ENCODE measurements around the gene CDH3. TPM values are rescaled to one million over a fixed set of nuclear protein-coding genes. Genes with fewer than 3 reads are reported as not detected.

CDH3 gene
- total RNA-seq, 1 experiment from 2014 or later = 109 TPM

GRCh38 chr16:68643847-68644246, 1.3 kb upstream of the CDH3 start:
- Histone ChIP-seq H3K36me3 (ENCODE audit: low read depth, low read length) (no peaks in the 10 kb centered on the region; the same call in 1 of the 2 replicates), H3K9me3 (ENCODE audit: low read length) (no peaks in the 10 kb centered on the region), H3K4me1 (ENCODE audit: insufficient read depth, low read length) (peaks cover 22% of the 10 kb centered on the region), H3K4me2 (ENCODE audit: low read length) (peak overlapping the region; percentile 83), H3K27ac (ENCODE audit: low read length) (no peak overlapping the region), H3K9me2 (replicated peaks; ENCODE audit: low read length) (no peaks in the 10 kb centered on the region), H3K27me3 (ENCODE audit: low read length) (no peaks in the 10 kb centered on the region), H3K79me2 (ENCODE audit: low read length) (peaks cover 38% of the 10 kb centered on the region), H2AFZ (ENCODE audit: low read length) (0 out of 2 replicates have a peak overlapping the region, but pooled peaks have one; percentile 79), H4K20me1 (ENCODE audit: low read length) (0 out of 2 replicates have a peak, but pooled peaks cover 9% of the 10 kb centered on the region), H3F3A (ENCODE audit: low read length, unreplicated experiment) (no peaks in the 10 kb centered on the region), H3K9ac (ENCODE audit: low read length) (no peak overlapping the region), H3K4me3 (ENCODE audit: low read length) (peak overlapping the region; percentile 94; the same call in 1 of the 2 replicates)
- DNase-seq = no peak
- no peak for ATAC-seq
- intact Hi-C loops (cut with micrococcal nuclease) = no loop called here
- ChIA-PET CTCF (interaction anchor here (1.0 kb wide), 1 partner anchor 54 kb away, joined by 4 read pairs; no protein-coding TSS in a partner anchor), POLR2A (ENCODE audit: unreplicated experiment) (no interaction called here)
- TF ChIP-seq EZH2phosphoT487 (IDR thresholded peaks at IDR 0.05; ENCODE audit: borderline replicate concordance, low read length) = no peak
- no peak for TF ChIP-seq CTCF (conservative IDR thresholded peaks at IDR 0.05; ENCODE audit: low read depth, low read length)
- TF ChIP-seq EZH2 (IDR thresholded peaks at IDR 0.05; ENCODE audit: low read length, unreplicated experiment) = no peak
- no TSS peak for BruUV-seq (replicated peaks)

- intact Hi-C loops (cut with micrococcal nuclease) = no loop called here
- no TSS peak for BruUV-seq (replicated peaks)
- peaks cover 43% of the 10 kb centered on the region for H3K79me2 ChIP-seq (ENCODE audit: low read length)
- H3K4me3 ChIP-seq (ENCODE audit: low read length) = peak overlapping the region; percentile 94
- ChIA-PET CTCF (interaction anchor here (1.0 kb wide), 1 partner anchor 54 kb away, joined by 4 read pairs; no protein-coding TSS in a partner anchor), POLR2A (ENCODE audit: unreplicated experiment) (interaction anchor here (0.7 to 1.2 kb wide), 3 partner anchors 14 to 99 kb away, joined by 3 to 9 read pairs (median 8); no protein-coding TSS in a partner anchor)
- H3K9me3 ChIP-seq (ENCODE audit: low read length) = no peaks in the 10 kb centered on the region
- peaks cover 22% of the 10 kb centered on the region for H3K4me1 ChIP-seq (ENCODE audit: insufficient read depth, low read length)
- DNase-seq (no peak), ATAC-seq (no peak)
- H3F3A ChIP-seq (ENCODE audit: low read length, unreplicated experiment) = no peaks in the 10 kb centered on the region
- H3K27me3 ChIP-seq (ENCODE audit: low read length) = no peaks in the 10 kb centered on the region
- TF ChIP-seq CTCF (conservative IDR thresholded peaks at IDR 0.05; ENCODE audit: low read depth, low read length) (no peak), EZH2 (IDR thresholded peaks at IDR 0.05; ENCODE audit: low read length, unreplicated experiment) (no peak), EZH2phosphoT487 (IDR thresholded peaks at IDR 0.05; ENCODE audit: borderline replicate concordance, low read length) (no peak)
- H3K9me2 ChIP-seq (replicated peaks; ENCODE audit: low read length) = no peaks in the 10 kb centered on the region
- H3K4me2 ChIP-seq (ENCODE audit: low read length) = peak overlapping the region; percentile 83
- peak overlapping the region; percentile 45 for H3K27ac ChIP-seq (ENCODE audit: low read length)
- peak overlapping the region; percentile 82 for H3K9ac ChIP-seq (ENCODE audit: low read length)
- H3K36me3 ChIP-seq (ENCODE audit: low read depth, low read length) = no peaks in the 10 kb centered on the region; the same call in 1 of the 2 replicates
- H2AFZ ChIP-seq (ENCODE audit: low read length) = peak overlapping the region; percentile 79; the same call in 1 of the 2 replicates
- 0 out of 2 replicates have a peak, but pooled peaks cover 9% of the 10 kb centered on the region for H4K20me1 ChIP-seq (ENCODE audit: low read length)
Measured at GRCh38 chr16:68644296-68644695, 814 bp upstream of the CDH3 start.

Measured in PC-3 (cell line).